Gastroesophageal sphincter (tissue), 4 donors: ENCODE measurements around the gene NFKBIE. TPM values are rescaled to one million over a fixed set of nuclear protein-coding genes. Genes with fewer than 3 reads are reported as not detected.

Source experiments
- ATAC-seq: fragments of 150-250 bp; one replicate; pipeline ENCODE4 v1.9.1; 2016; ENCODE audit warnings: mild to moderate bottlenecking, moderate library complexity
- H3K27ac ChIP-seq, 4 donors: fragments of 200-600 bp; sonication (generic) in 3 of 4; 1 replicate in 3 of 4; 2 replicates in 1 of 4; pipeline ENCODE4 v1.5.1; 2016 to 2019
- H3K27me3 ChIP-seq: fragments of 200-600 bp; sonication (generic); one replicate; pipeline ENCODE4 v1.5.1; 2019
- H3K36me3 ChIP-seq, 2 donors: fragments of 200-600 bp; sonication (generic); one replicate each; pipeline ENCODE4 v1.5.1; 2019; ENCODE audit warnings: control low read depth in 1 of 2
- H3K4me1 ChIP-seq, 3 donors: fragments of 200-600 bp; sonication (generic); 1 replicate in 2 of 3; 2 replicates in 1 of 3; pipeline ENCODE4 v1.5.1; 2016 to 2019; ENCODE audit warnings: control low read depth in 2 of 3
- H3K4me3 ChIP-seq, 2 donors: fragments of 200-600 bp; sonication (generic); one replicate each; pipeline ENCODE4 v1.5.1; 2019; ENCODE audit warnings: mild to moderate bottlenecking in 1 of 2, moderate library complexity in 1 of 2
- H3K9me3 ChIP-seq, 3 donors: fragments of 200-600 bp; sonication (generic); one replicate each; pipeline ENCODE4 v1.5.1; 2017 to 2019; ENCODE audit warnings: control low read depth in 2 of 3
- CTCF ChIP-seq, 4 experiments: fragments of 200-600 bp in 2 of 4; fragments of 450-650 bp in 2 of 4; sonication (generic) in 1 of 4; IDR thresholded peaks; one replicate each; pipeline ENCODE4 v1.5.1; 2017 to 2019; ENCODE audit warnings: antibody characterized with exemption in 4 of 4, mild to moderate bottlenecking in 2 of 4, moderate library complexity in 2 of 4
- EP300 ChIP-seq: sonication (generic); formaldehyde crosslinking; IDR thresholded peaks from one replicate; pipeline ENCODE4 v1.6.1; 2017; ENCODE audit warnings: antibody characterized with exemption, mild to moderate bottlenecking
- POLR2A ChIP-seq, 2 donors: fragments of 450-650 bp; IDR thresholded peaks; one replicate each; pipeline ENCODE4 v1.6.1; 2017; ENCODE audit warnings: antibody characterized with exemption in 2 of 2, mild to moderate bottlenecking in 2 of 2, moderate library complexity in 1 of 2
- POLR2AphosphoS5 ChIP-seq: sonication (generic); formaldehyde crosslinking; IDR thresholded peaks from one replicate; pipeline ENCODE4 v1.6.1; 2017; ENCODE audit warnings: antibody characterized with exemption
- WGBS, 2 donors: methylation state at CpG; one replicate each; pipeline ENCODE4 v1.1.5; 2018; ENCODE audit warnings: low coverage in 1 of 2; 5-methylcytosine and 5-hydroxymethylcytosine counted together
- total RNA-seq, 4 donors: library from RNA; depleted of rRNA; stranded (reverse); fragments of >200 nt; gene quantifications; one replicate each; pipeline ENCODE4 v1.1.0, GENCODE V29; 2016

The NFKBIE gene
- total RNA-seq, 4 donors from 2014 or later, result 4.2 to 13.4 (median 5.7) TPM

DNA sequence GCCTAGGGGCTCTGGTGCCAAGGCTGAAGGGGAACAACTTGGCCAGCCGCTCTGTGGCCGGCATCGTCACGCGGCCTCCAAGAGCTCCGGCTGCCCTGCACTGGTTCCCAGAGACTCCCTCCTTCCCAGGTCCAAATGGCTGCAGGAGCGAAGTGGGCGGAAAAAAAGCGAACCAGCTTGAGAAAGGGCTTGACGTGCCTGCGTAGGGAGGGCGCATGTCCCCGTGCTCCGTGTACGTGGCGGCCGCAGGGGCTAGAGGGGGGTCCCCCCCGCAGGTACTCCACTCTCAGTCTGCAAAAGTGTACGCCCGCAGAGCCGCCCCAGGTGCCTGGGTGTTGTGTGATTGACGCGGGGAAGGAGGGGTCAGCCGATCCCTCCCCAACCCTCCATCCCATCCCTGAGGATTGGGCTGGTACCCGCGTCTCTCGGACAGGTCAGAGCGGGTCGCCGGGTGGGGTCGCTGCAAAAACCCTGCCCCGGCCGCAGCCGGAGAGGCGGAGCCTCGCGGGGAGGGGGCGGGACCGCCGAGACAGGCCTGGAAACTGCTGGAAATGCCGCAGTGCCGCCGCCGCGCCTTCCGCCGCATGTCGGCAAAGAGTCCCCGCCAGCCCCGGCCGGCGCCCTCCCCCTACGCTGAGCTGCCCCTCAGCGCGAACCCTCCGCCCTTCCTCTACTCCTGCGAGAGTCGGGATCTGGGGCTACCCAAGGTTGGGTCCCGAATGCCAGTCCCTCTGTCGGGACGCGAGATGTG, 19.3 kb downstream of the NFKBIE start:
- WGBS, 2 donors, result 0% methylated on average over 10 of the region's 62 CpGs; no CpG with 5 or more reads in 1 of the 2 donors
- no peak for TF ChIP-seq EP300
- peak; percentile 60 for TF ChIP-seq POLR2AphosphoS5
- no peak for TF ChIP-seq POLR2A (IDR thresholded peaks at IDR 0.05)
- peak in 1 of 4 experiments; percentile 73 for TF ChIP-seq CTCF (IDR thresholded peaks at IDR 0.05)
- ATAC-seq, result peak; percentile 77
- peaks cover 0 to 44% (median 18%) of the 10 kb centered on the region in 3 donors for H3K4me1 ChIP-seq
- H3K36me3 ChIP-seq, result peaks cover 0 to 28% of the 10 kb centered on the region in 2 donors
- peak overlapping the region; percentile 63 to 79 for H3K4me3 ChIP-seq
- H3K27ac ChIP-seq, result peak overlapping the region; percentile 87 to 100 (median 98)
- no peaks in the 10 kb centered on the region for H3K27me3 ChIP-seq
- no peaks in the 10 kb centered on the region for H3K9me3 ChIP-seq

DNA sequence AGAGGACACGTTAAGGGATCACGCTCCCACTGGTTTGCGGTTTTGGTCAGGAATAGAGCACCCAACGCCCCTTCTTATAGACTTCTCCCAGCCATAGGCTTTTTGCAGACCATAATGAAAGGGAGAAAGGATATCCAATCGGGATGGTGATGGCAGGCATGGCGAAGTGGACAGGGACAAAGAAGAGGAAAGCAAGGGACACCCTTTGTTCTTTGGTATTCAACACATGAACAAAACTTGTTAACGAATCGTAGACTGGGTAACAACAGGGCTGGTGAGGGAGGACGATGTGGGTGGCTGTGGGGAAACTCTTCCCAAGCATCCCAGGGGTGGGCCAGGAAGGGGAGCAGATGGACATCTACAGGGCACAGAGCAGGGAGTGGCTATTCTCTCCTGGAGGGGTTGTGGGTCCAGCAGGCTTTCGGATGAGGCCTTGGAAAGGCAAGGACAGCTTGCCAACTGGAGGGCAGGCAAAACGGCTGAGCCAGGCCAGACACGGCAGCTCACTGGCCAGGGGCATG, 19.9 kb downstream of the NFKBIE start:
- Histone ChIP-seq H3K36me3 (peaks cover 0 to 22% of the 10 kb centered on the region in 2 donors), H3K9me3 (no peaks in the 10 kb centered on the region), H3K4me3 (peak overlapping the region; percentile 63 to 79), H3K4me1 (peaks cover 0 to 38% (median 18%) of the 10 kb centered on the region in 3 donors), H3K27ac (peak overlapping the region; percentile 87 to 100 (median 98)), H3K27me3 (no peaks in the 10 kb centered on the region)
- no peak for ATAC-seq
- 52 to 71% methylated on average over 4 to 6 of the region's 12 CpGs for WGBS, 2 donors
- TF ChIP-seq EP300, result no peak
- TF ChIP-seq POLR2A (IDR thresholded peaks at IDR 0.05), result no peak
- TF ChIP-seq CTCF (IDR thresholded peaks at IDR 0.05), result no peak
- no peak for TF ChIP-seq POLR2AphosphoS5

DNA sequence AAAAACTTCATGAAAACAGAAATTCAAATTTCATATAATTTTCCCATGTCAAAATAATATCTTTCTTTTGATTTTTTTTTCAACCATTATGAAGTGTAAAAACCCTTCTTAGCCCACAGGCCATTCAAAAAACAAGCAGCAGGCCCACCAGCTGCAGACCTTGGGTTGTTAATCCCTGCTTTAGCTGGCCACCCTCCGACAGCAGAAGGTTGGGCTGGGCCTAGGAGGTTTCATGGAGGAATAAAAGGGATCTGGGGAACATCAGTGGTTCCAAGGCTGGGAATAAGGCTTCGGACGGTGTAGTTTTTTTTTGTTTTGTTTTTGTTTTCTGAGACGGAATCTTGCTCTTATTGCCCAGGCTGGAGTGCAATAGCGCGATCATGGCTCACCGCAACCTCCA, 22.0 kb downstream of the NFKBIE start:
- Histone ChIP-seq H3K36me3 (peaks cover 0 to under 1% of the 10 kb centered on the region in 2 donors), H3K4me3 (no peak overlapping the region), H3K9me3 (no peaks in the 10 kb centered on the region), H3K4me1 (peaks cover 0 to 21% (median 6%) of the 10 kb centered on the region in 3 donors), H3K27me3 (no peaks in the 10 kb centered on the region), H3K27ac (no peak overlapping the region)
- ATAC-seq, result no peak
- 78 to 81% methylated on average over 6 to 7 of the region's 7 CpGs for whole genome bisulfite sequencing, 2 donors
- TF ChIP-seq POLR2A (IDR thresholded peaks at IDR 0.05) (no peak), CTCF (IDR thresholded peaks at IDR 0.05) (no peak), EP300 (no peak), POLR2AphosphoS5 (no peak)

GRCh38 chr6:44238687-44239350, 26.5 kb downstream of the NFKBIE start:
- 63 to 85% methylated on average over 4 to 7 of the region's 7 CpGs for WGBS, 2 donors
- TF ChIP-seq POLR2AphosphoS5 (no peak), EP300 (no peak), POLR2A (IDR thresholded peaks at IDR 0.05) (no peak), CTCF (IDR thresholded peaks at IDR 0.05) (no peak)
- Histone ChIP-seq H3K4me3 (no peak overlapping the region), H3K4me1 (peaks cover 15 to 48% (median 34%) of the 10 kb centered on the region in 3 donors), H3K9me3 (no peaks in the 10 kb centered on the region), H3K36me3 (no peaks in the 10 kb centered on the region), H3K27ac (peak overlapping the region in 3 of 4 donors; percentile 98 to 99 (median 99)), H3K27me3 (no peaks in the 10 kb centered on the region)
- ATAC-seq, result no peak
